ENCODE measurements around the gene COQ2. TPM values are rescaled to one million over a fixed set of nuclear protein-coding genes. Genes with fewer than 3 reads are reported as not detected.

COQ2 gene
- total and polyA plus RNA-seq, 8 donors = 2.8 to 5.4 (median 3.9) TPM

GRCh38 chr4:83217721-83218522, 66.7 kb downstream of the COQ2 start:
- ATAC-seq (peak in 3 of 4 donors; percentile 69 to 72 (median 72)), FAIRE-seq (no peak), DNase-seq (peak in 1 of 6 donors; percentile 22)
- no peaks in the 10 kb centered on the region for H3K4me1 ChIP-seq
- TF ChIP-seq CTCF (IDR thresholded peaks at IDR 0.05) = no peak
- WGBS, 2 donors = 67 to 77% methylated on average over 8 of the region's 8 CpGs
- no peak overlapping the region for H3K4me3 ChIP-seq
- intact Hi-C loops (cut with DNase I) = no loop called here
- no peaks in the 10 kb centered on the region for H3K9me3 ChIP-seq
- H3K27me3 ChIP-seq = no peaks in the 10 kb centered on the region
- no peaks in the 10 kb centered on the region for H3K36me3 ChIP-seq
- H3K27ac ChIP-seq = peak overlapping the region in 2 of 4 donors; percentile 13 to 23

GRCh38 chr4:83216959-83217683, 67.5 kb downstream of the COQ2 start:
- H3K9me3 ChIP-seq = no peaks in the 10 kb centered on the region
- intact Hi-C loops (cut with DNase I) = no loop called here
- H3K4me3 ChIP-seq = no peak overlapping the region
- TF ChIP-seq CTCF (IDR thresholded peaks at IDR 0.05) = no peak
- no peaks in the 10 kb centered on the region for H3K4me1 ChIP-seq
- no peak for FAIRE-seq
- ATAC-seq = no peak
- no peaks in the 10 kb centered on the region for H3K27me3 ChIP-seq
- H3K27ac ChIP-seq = peak overlapping the region in 2 of 4 donors; percentile 13 to 23
- no peak for DNase-seq
- WGBS, 2 donors = 91 to 95% methylated on average over 10 of the region's 10 CpGs
- H3K36me3 ChIP-seq = no peaks in the 10 kb centered on the region

DNA sequence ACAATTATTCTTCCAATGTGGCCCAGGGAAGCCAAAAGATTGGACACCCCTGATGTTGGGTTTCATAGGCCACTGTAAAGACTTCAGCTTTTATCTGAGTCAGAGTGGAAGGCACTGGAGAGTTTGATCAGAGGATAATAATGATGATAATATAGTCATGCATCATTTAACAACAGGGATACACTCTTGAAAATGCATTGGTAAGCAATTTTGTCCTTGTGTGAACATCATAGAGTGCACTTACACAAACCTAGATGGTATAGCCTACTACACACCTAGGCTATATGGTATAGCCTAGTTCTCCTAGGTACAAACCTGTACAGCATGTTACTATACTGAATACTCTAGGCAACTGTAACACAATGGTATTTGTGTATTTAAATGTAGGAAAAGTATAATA, 70.5 kb downstream of the COQ2 start:
- no peak for ATAC-seq
- no peaks in the 10 kb centered on the region for H3K4me1 ChIP-seq

More for the DNA sequence above, 70.5 kb downstream of the COQ2 start:
- DNase-seq = no peak
- Histone ChIP-seq H3K9me3 (no peaks in the 10 kb centered on the region), H3K27ac (no peak overlapping the region), H3K27me3 (no peaks in the 10 kb centered on the region), H3K4me3 (no peak overlapping the region), H3K36me3 (no peaks in the 10 kb centered on the region)
- intact Hi-C loops (cut with DNase I) = no loop called here
- TF ChIP-seq CTCF (IDR thresholded peaks at IDR 0.05) = no peak
- FAIRE-seq = no peak

Other genes with a start within 250 kb of the COQ2 start
- 10 to 100 TPM in 5 of 6 donors, 1 to 10 TPM in 1; 9.0 to 16.3 (median 13.0) TPM for gene COPS4, start 249.6 kb downstream of the COQ2 start, total RNA-seq
- 10 to 100 TPM in 1 of 2 donors, 1 to 10 TPM in 1; 9.7 to 23.2 TPM for gene COPS4, start 249.6 kb downstream of the COQ2 start, polyA plus RNA-seq
- gene PLAC8, start 170.1 kb downstream of the COQ2 start, total RNA-seq = 1 to 10 TPM in 5 of 6 donors, under 1 TPM in 1; 0.93 to 3.1 (median 2.1) TPM
- gene PLAC8, start 170.1 kb downstream of the COQ2 start, polyA plus RNA-seq = 10 to 100 TPM in 1 of 2 donors, 1 to 10 TPM in 1; 1.5 to 10.0 TPM
- 1 to 10 TPM in 2 of 6 donors, under 1 TPM in 4; 0.12 to 2.5 (median 0.70) TPM for gene HPSE, start 50.0 kb upstream of the COQ2 start, total RNA-seq
- gene HPSE, start 50.0 kb upstream of the COQ2 start, polyA plus RNA-seq = 1 to 10 TPM in 1 of 2 donors, under 1 TPM in 1; 0.38 to 1.5 TPM
- 1 to 10 TPM; 5.2 to 9.9 (median 7.4) TPM for gene HELQ, start 171.0 kb upstream of the COQ2 start, total RNA-seq
- gene HELQ, start 171.0 kb upstream of the COQ2 start, polyA plus RNA-seq = 1 to 10 TPM; 4.3 to 5.3 TPM
- 10 to 100 TPM; 10.8 to 22.2 (median 16.8) TPM for gene MRPS18C, start 171.3 kb upstream of the COQ2 start, total RNA-seq
- gene MRPS18C, start 171.3 kb upstream of the COQ2 start, polyA plus RNA-seq = 10 to 100 TPM in 1 of 2 donors, 1 to 10 TPM in 1; 9.0 to 18.2 TPM
- 1 to 10 TPM; 5.1 to 8.2 (median 6.8) TPM for gene ABRAXAS1, start 200.3 kb upstream of the COQ2 start, total RNA-seq
- 1 to 10 TPM; 2.3 to 4.8 TPM for gene ABRAXAS1, start 200.3 kb upstream of the COQ2 start, polyA plus RNA-seq